Retina (tissue), 1 donor: Measurements from ENCODE around the gene AFG1L.
A peak's percentile ranks its signal among the peaks of the same experiment; 100 is the strongest.

Experiments used
- DNase-seq: peaks from one replicate; pipeline ENCODE4 v3.0.0-alpha.2; 2016

The AFG1L gene

GRCh38 chr6:108464418-108465097 lies 169.7 kb downstream of the AFG1L start:
- peak; percentile 67 for DNase-seq

- DNase-seq = no peak
These were observed 170.2 kb downstream of the AFG1L start for GRCh38 chr6:108465098-108465495.

GRCh38 chr6:108468346-108468745 lies 173.5 kb downstream of the AFG1L start:
- DNase-seq = no peak

GRCh38 chr6:108469316-108469715 lies 174.5 kb downstream of the AFG1L start:
- no peak for DNase-seq

GRCh38 chr6:108473197-108473596 lies 178.3 kb downstream of the AFG1L start:
- no peak for DNase-seq

GRCh38 chr6:108476376-108476775 lies 181.5 kb downstream of the AFG1L start:
- peak; percentile 29 for DNase-seq

- DNase-seq = peak; percentile 43
These were observed 182.1 kb downstream of the AFG1L start for GRCh38 chr6:108476847-108477430.

GRCh38 chr6:108482559-108482958 lies 187.7 kb downstream of the AFG1L start:
- no peak for DNase-seq

GRCh38 chr6:108484016-108484415 lies 189.2 kb downstream of the AFG1L start:
- DNase-seq = no peak

GRCh38 chr6:108489699-108490098 lies 194.8 kb downstream of the AFG1L start:
- DNase-seq = no peak

- DNase-seq = peak; percentile 10
These were observed 197.4 kb downstream of the AFG1L start for GRCh38 chr6:108492131-108492766.

GRCh38 chr6:108494434-108494833 lies 199.6 kb downstream of the AFG1L start:
- no peak for DNase-seq

GRCh38 chr6:108497883-108498282 lies 203.0 kb downstream of the AFG1L start:
- DNase-seq = peak; percentile 21

- no peak for DNase-seq
These were observed 206.7 kb downstream of the AFG1L start for GRCh38 chr6:108501559-108501958.

GRCh38 chr6:108502832-108503231 lies 208.0 kb downstream of the AFG1L start:
- no peak for DNase-seq

- no peak for DNase-seq
These were observed 212.5 kb downstream of the AFG1L start for GRCh38 chr6:108507316-108507715.

- DNase-seq = no peak
These were observed 215.8 kb downstream of the AFG1L start for GRCh38 chr6:108510461-108511319.

GRCh38 chr6:108518714-108519576 lies 224.1 kb downstream of the AFG1L start:
- no peak for DNase-seq

GRCh38 chr6:108521616-108522107 lies 226.8 kb downstream of the AFG1L start:
- DNase-seq = no peak

- no peak for DNase-seq
These were observed 228.8 kb downstream of the AFG1L start for GRCh38 chr6:108523697-108524096.

GRCh38 chr6:108524528-108525248 lies 229.8 kb downstream of the AFG1L start:
- no peak for DNase-seq
